Measurements from ENCODE around the gene USP8. TPM values are rescaled to one million over a fixed set of nuclear protein-coding genes. Genes with fewer than 3 reads are reported as not detected.

The USP8 gene
- polyA plus RNA-seq, 2 of the 4 experiments (the other 2 are of a cell fraction) = 53.1 to 108 TPM

DNA sequence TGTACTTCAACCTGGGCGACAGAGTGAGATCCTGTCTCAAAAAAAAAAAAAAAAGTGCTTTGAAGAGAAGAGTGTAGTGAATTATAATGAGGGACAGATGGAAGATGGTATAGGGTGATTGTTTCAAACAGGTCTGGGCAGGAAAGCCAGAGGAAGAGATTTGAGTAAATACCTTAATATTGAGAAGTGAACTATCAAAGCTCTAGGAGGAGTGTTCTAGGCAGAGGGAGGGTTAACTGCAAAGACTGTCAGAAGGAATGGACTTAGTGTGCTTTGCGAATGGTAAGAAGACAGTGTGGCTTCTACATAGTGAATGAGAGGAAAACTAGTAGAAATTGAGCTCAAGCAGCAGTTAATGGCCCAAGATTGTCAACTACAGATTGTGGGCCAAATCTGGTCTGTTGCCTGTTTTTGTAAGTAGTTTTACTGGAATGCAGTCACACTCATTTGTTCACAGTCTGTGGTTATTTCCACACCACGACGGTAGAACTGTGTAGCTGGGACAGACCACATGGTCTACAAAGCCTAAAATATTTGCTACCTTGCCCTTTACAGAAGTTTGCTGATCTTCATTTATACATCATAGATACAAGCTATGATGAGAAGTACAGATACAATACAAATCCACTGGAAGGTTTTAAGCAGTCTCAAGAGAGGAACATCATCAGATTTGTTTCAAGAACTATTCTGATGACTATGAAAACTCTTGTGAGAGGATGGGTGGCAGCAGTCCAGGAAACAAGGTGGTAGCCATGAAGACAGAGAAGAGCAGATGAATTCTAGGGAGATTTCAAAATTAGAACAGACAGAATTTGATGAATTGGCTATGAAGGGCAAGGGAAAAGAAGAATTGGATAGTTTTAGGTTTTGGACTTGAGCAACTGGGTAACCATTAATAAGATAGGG lies 138.8 kb downstream of the USP8 start:
- ATAC-seq = peak; percentile 19 to 36; a peak in 2 of 6 replicates
- Histone ChIP-seq H3K4me3 (no peak overlapping the region), H3K4me1 (no peaks in the 10 kb centered on the region), H3K4me2 (no peak overlapping the region), H3K9me3 (no peaks in the 10 kb centered on the region), H3K27ac (no peak overlapping the region)
- no peak for TF ChIP-seq RARB (CRISPR knock-in tag; IDR thresholded peaks at IDR 0.05)
- TF ChIP-seq CBX8 (IDR thresholded peaks at IDR 0.05) = no peak
- TF ChIP-seq ATOH8 (CRISPR knock-in tag; IDR thresholded peaks at IDR 0.05; ENCODE audit: low read depth) = no peak
- no peak for TF ChIP-seq TFCP2L1 (CRISPR knock-in tag; IDR thresholded peaks at IDR 0.05)
- no peak for TF ChIP-seq CEBPB (IDR thresholded peaks at IDR 0.05)
- TF ChIP-seq KDM1A (IDR thresholded peaks at IDR 0.05; ENCODE audit: low read depth) = no peak
- no peak for TF ChIP-seq E2F6 (IDR thresholded peaks at IDR 0.05; ENCODE audit: borderline replicate concordance, low read depth)
- no peak for TF ChIP-seq ZFP36 (IDR thresholded peaks at IDR 0.05; ENCODE audit: borderline replicate concordance, partially characterized antibody)
- TF ChIP-seq BCL3 (IDR thresholded peaks at IDR 0.05) = no peak
- no peak for TF ChIP-seq JUN (IDR thresholded peaks at IDR 0.05)
- no peak for TF ChIP-seq FOXS1 (CRISPR knock-in tag; IDR thresholded peaks at IDR 0.05)
- TF ChIP-seq ZSCAN20 (CRISPR knock-in tag; IDR thresholded peaks at IDR 0.05) = no peak
- no peak for TF ChIP-seq ZNF302 (CRISPR knock-in tag; IDR thresholded peaks at IDR 0.05)
- TF ChIP-seq POLR2A (IDR thresholded peaks at IDR 0.05; ENCODE audit: low read length) = no peak
- no peak for DNase-seq (ENCODE audit: low read depth in 1 of 2, low spot score in 1 of 2)
- peak; percentile 87 for FAIRE-seq
- 88% methylated on average over 4 of the region's 4 CpGs for WGBS (ENCODE audit: missing lambda C conversion rate)
- POLR2A ChIA-PET = no interaction called here
- CTCF ChIA-PET = interaction anchor here (0.7 to 1.4 kb wide), 5 partner anchors 9 to 343 kb away, joined by 3 read pairs; no protein-coding TSS in a partner anchor

GRCh38 chr15:50563756-50564155 lies 139.6 kb downstream of the USP8 start:
- CTCF ChIA-PET = interaction anchor here (0.7 to 1.3 kb wide), 2 partner anchors 9 to 111 kb away, joined by 3 read pairs; no protein-coding TSS in a partner anchor
- ATAC-seq (no peak), FAIRE-seq (no peak), DNase-seq (ENCODE audit: low read depth in 1 of 2, low spot score in 1 of 2) (no peak)
- H3K27ac ChIP-seq = no peak overlapping the region
- H3K4me3 ChIP-seq = no peak overlapping the region
- 76% methylated on average over 4 of the region's 4 CpGs for WGBS (ENCODE audit: missing lambda C conversion rate)
- TF ChIP-seq RFX5 (IDR thresholded peaks at IDR 0.05) (no peak), PHF8 (IDR thresholded peaks at IDR 0.05; ENCODE audit: borderline replicate concordance, low read depth) (no peak), RARB (CRISPR knock-in tag; IDR thresholded peaks at IDR 0.05) (no peak), ATOH8 (CRISPR knock-in tag; IDR thresholded peaks at IDR 0.05; ENCODE audit: low read depth) (no peak), HOXB5 (CRISPR knock-in tag; IDR thresholded peaks at IDR 0.05) (no peak), JUNB (IDR thresholded peaks at IDR 0.05) (no peak), RNF2 (IDR thresholded peaks at IDR 0.05; ENCODE audit: borderline replicate concordance, low read depth) (no peak), NPAS2 (CRISPR knock-in tag; IDR thresholded peaks at IDR 0.05; ENCODE audit: borderline replicate concordance) (no peak), GATA3 (IDR thresholded peaks at IDR 0.05; ENCODE audit: borderline replicate concordance) (no peak), EHMT2 (IDR thresholded peaks at IDR 0.05; ENCODE audit: low read depth) (no peak), ZFP36 (IDR thresholded peaks at IDR 0.05; ENCODE audit: borderline replicate concordance, partially characterized antibody) (no peak), BCL3 (IDR thresholded peaks at IDR 0.05) (no peak), FOXS1 (CRISPR knock-in tag; IDR thresholded peaks at IDR 0.05) (no peak)
- H3K4me2 ChIP-seq = no peak overlapping the region
- POLR2A ChIA-PET = interaction anchor here (0.6 kb wide), 1 partner anchor 9 kb away, joined by 6 read pairs; no protein-coding TSS in a partner anchor
- no peaks in the 10 kb centered on the region for H3K4me1 ChIP-seq
- no peaks in the 10 kb centered on the region for H3K9me3 ChIP-seq
